Aorta (tissue), 5 donors: ENCODE measurements around the gene USP32. TPM values are rescaled to one million over a fixed set of nuclear protein-coding genes. Genes with fewer than 3 reads are reported as not detected.

ENCODE experiments used
- ATAC-seq: fragments of 200-7000 bp; cut with Tn5 transposase; one replicate; pipeline ENCODE4 v1.9.1; 2022; ENCODE audit warnings: moderate library complexity; ENCODE audit not compliant: low FRiP score
- DNase-seq, 2 donors: peaks; one replicate each; pipeline ENCODE4 v3.0.0-alpha.2; 2020
- H3K27ac ChIP-seq, 2 donors: one replicate each; pipeline ENCODE4 v1.5.1; 2013; ENCODE audit warnings: low read length in 2 of 2, mild to moderate bottlenecking in 2 of 2, moderate library complexity in 2 of 2, control low read depth in 1 of 2, inconsistent platforms in 1 of 2, low read depth in 1 of 2
- H3K27me3 ChIP-seq, 2 donors: one replicate each; pipeline ENCODE4 v1.6.1; 2013; ENCODE audit warnings: control low read depth in 1 of 2, low read length in 1 of 2, mild to moderate bottlenecking in 1 of 2, moderate library complexity in 1 of 2; ENCODE audit not compliant: insufficient read depth in 2 of 2, control insufficient read depth in 1 of 2
- H3K36me3 ChIP-seq, 2 donors: one replicate each; pipeline ENCODE4 v1.6.1; 2013; ENCODE audit warnings: control low read depth in 1 of 2, low read length in 1 of 2, mild to moderate bottlenecking in 1 of 2; ENCODE audit not compliant: insufficient read depth in 2 of 2, control insufficient read depth in 1 of 2
- H3K4me1 ChIP-seq, 2 donors: one replicate each; pipeline ENCODE4 v1.6.1; 2013; ENCODE audit warnings: low read length in 2 of 2, control low read depth in 1 of 2, mild to moderate bottlenecking in 1 of 2, moderate library complexity in 1 of 2; ENCODE audit not compliant: insufficient read depth in 2 of 2, control insufficient read depth in 1 of 2
- H3K4me3 ChIP-seq, 2 donors: one replicate each; pipeline ENCODE4 v1.5.1; 2013; ENCODE audit warnings: low read length in 2 of 2, control low read depth in 1 of 2, mild to moderate bottlenecking in 1 of 2
- H3K9me3 ChIP-seq: one replicate; pipeline ENCODE4 v1.6.1; 2013; ENCODE audit warnings: mild to moderate bottlenecking, low read length; ENCODE audit not compliant: control insufficient read depth
- WGBS, 2 donors: extraction: QIAGEN DNeasy Blood & Tissue Kit; methylation state at CpG; one replicate each; pipeline ENCODE4 v1.1.7; 2013; 5-methylcytosine and 5-hydroxymethylcytosine counted together
- intact Hi-C, 2 donors: fragments of 100-400 bp; cut with DNase I; formaldehyde crosslinking; loops; one replicate each; pipeline versions ENCODE4 v1.14.2 to v1.15.0; 2022
- polyA plus RNA-seq, 2 donors: library from polyadenylated mRNA; stranded (reverse); fragments of 200-250 nt; gene quantifications; one replicate each; pipeline ENCODE4 v1.2.3, GENCODE V29; 2013
- total RNA-seq, 2 donors: library from RNA; stranded (reverse); fragmentation: NEBNext Ultra II Directional; extraction: Animal tissue kit (Norgen Biotek cat#: 25700); gene quantifications; one replicate each; pipeline ENCODE4 v1.2.1, GENCODE V29; 2021
- donor health status: healthy with polysubstance abuse.
- donor health status: Bipolar disorder and iron deficiency.
- donor health status: DM: no; HTN: no; CAD: no.
- donor health status: DM: no; HTN: no; CAD: no.
- donor health status: DM: yes; HTN: yes; CAD: no.

The USP32 gene
- total and polyA plus RNA-seq, 4 donors: 9.1 to 57.7 (median 32.3) TPM

GRCh38 chr17:60147553-60148223 is 244.2 kb downstream of the USP32 start:
- H3K27ac ChIP-seq: no peak overlapping the region
- H3K27me3 ChIP-seq: no peaks in the 10 kb centered on the region
- no peaks in the 10 kb centered on the region for H3K36me3 ChIP-seq
- no peak for ATAC-seq
- DNase-seq: no peak
- no peak overlapping the region for H3K4me3 ChIP-seq
- H3K9me3 ChIP-seq: no peaks in the 10 kb centered on the region
- 67 to 72% methylated on average over 8 of the region's 8 CpGs for WGBS, 2 donors
- H3K4me1 ChIP-seq: no peaks in the 10 kb centered on the region
- intact Hi-C loops: no loop called here

GRCh38 chr17:60146206-60146605 is 245.7 kb downstream of the USP32 start:
- Histone ChIP-seq H3K9me3 (no peaks in the 10 kb centered on the region), H3K4me1 (no peaks in the 10 kb centered on the region), H3K27ac (no peak overlapping the region), H3K4me3 (no peak overlapping the region), H3K27me3 (no peaks in the 10 kb centered on the region), H3K36me3 (no peaks in the 10 kb centered on the region)
- WGBS, 2 donors: 69 to 82% methylated on average over 2 of the region's 2 CpGs
- intact Hi-C loops: no loop called here
- no peak for ATAC-seq
- no peak for DNase-seq

GRCh38 chr17:60145006-60145935 is 246.7 kb downstream of the USP32 start:
- intact Hi-C loops: no loop called here

GRCh38 chr17:60142872-60143499 is 248.9 kb downstream of the USP32 start:
- intact Hi-C loops: loop anchor here in 1 of 2 donors (5.0 kb wide), 1 partner anchor 294 kb away; no protein-coding TSS in a partner anchor
- no peaks in the 10 kb centered on the region for H3K36me3 ChIP-seq
- no peaks in the 10 kb centered on the region for H3K9me3 ChIP-seq
- H3K4me1 ChIP-seq: no peaks in the 10 kb centered on the region
- ATAC-seq (peak; percentile 77), DNase-seq (peak; percentile 91 to 92)
- H3K4me3 ChIP-seq: no peak overlapping the region
- WGBS, 2 donors: 5 to 6% methylated on average over 10 of the region's 10 CpGs
- no peak overlapping the region for H3K27ac ChIP-seq
- H3K27me3 ChIP-seq: no peaks in the 10 kb centered on the region

More at GRCh38 chr17:60145006-60145935, 246.7 kb downstream of the USP32 start:
- Histone ChIP-seq H3K27ac (no peak overlapping the region), H3K36me3 (no peaks in the 10 kb centered on the region), H3K27me3 (no peaks in the 10 kb centered on the region), H3K9me3 (no peaks in the 10 kb centered on the region), H3K4me3 (no peak overlapping the region), H3K4me1 (no peaks in the 10 kb centered on the region)
- ATAC-seq (no peak), DNase-seq (no peak)
- 9 to 12% methylated on average over 17 of the region's 17 CpGs for WGBS, 2 donors

- Histone ChIP-seq H3K4me3 (no peak overlapping the region), H3K4me1 (no peaks in the 10 kb centered on the region), H3K36me3 (no peaks in the 10 kb centered on the region), H3K27ac (no peak overlapping the region), H3K27me3 (no peaks in the 10 kb centered on the region), H3K9me3 (no peaks in the 10 kb centered on the region)
- intact Hi-C loops: loop anchor here in 1 of 2 donors (5.0 kb wide), 1 partner anchor 296 kb away; no protein-coding TSS in a partner anchor
- ATAC-seq (no peak), DNase-seq (peak in 1 of 2 donors; percentile 61)
- 6 to 7% methylated on average over 52 of the region's 52 CpGs for WGBS, 2 donors
Measured at GRCh38 chr17:60141111-60142018, 250.6 kb downstream of the USP32 start.

- peak; percentile 83 to 93 for DNase-seq
- no peaks in the 10 kb centered on the region for H3K27me3 ChIP-seq
- H3K4me1 ChIP-seq: no peaks in the 10 kb centered on the region
- peak; percentile 68 for ATAC-seq
- no peaks in the 10 kb centered on the region for H3K36me3 ChIP-seq
- no peak overlapping the region for H3K4me3 ChIP-seq
- WGBS, 2 donors: 5% methylated on average over 64 to 66 of the region's 66 CpGs
- no peak overlapping the region for H3K27ac ChIP-seq
- intact Hi-C loops: loop anchor here (5.0 to 10.0 kb wide), 2 partner anchors 295 to 298 kb away; no protein-coding TSS in a partner anchor
- H3K9me3 ChIP-seq: no peaks in the 10 kb centered on the region
Measured at GRCh38 chr17:60139438-60140285, 252.3 kb downstream of the USP32 start.

- 4 to 8% methylated on average over 43 to 48 of the region's 48 CpGs for WGBS, 2 donors
- ATAC-seq (no peak), DNase-seq (peak in 1 of 2 donors; percentile 42)
- H3K27ac ChIP-seq: no peak overlapping the region
- H3K27me3 ChIP-seq: no peaks in the 10 kb centered on the region
- H3K4me3 ChIP-seq: no peak overlapping the region
- intact Hi-C loops: loop anchor here in 1 of 2 donors (10.0 kb wide), 1 partner anchor 296 kb away; no protein-coding TSS in a partner anchor
- no peaks in the 10 kb centered on the region for H3K36me3 ChIP-seq
- H3K4me1 ChIP-seq: no peaks in the 10 kb centered on the region
- no peaks in the 10 kb centered on the region for H3K9me3 ChIP-seq
Measured at GRCh38 chr17:60138769-60139437, 253.0 kb downstream of the USP32 start.
